Effector memory CD8-positive, alpha-beta T cell (primary cell): ENCODE measurements around the gene FBXO28.
A peak's percentile ranks its signal among the peaks of the same experiment; 100 is the strongest.

Experiments
- ATAC-seq: fragments of 150-1000 bp; cut with Tn5 transposase; replicated peaks from 2 replicates; pipeline ENCODE4 v1.10.0; 2021; ENCODE audit warnings: mild to moderate bottlenecking, moderate library complexity
- DNase-seq, 3 experiments: peaks; one replicate each; pipeline ENCODE4 v3.0.0; 2021
- H3K27ac Mint-ChIP-seq, 2 donors: one replicate each; pipeline ENCODE4 v1.8.0; 2022; ENCODE audit warnings: mild to moderate bottlenecking in 2 of 2, mixed read lengths in 2 of 2, moderate library complexity in 2 of 2
- H3K27me3 Mint-ChIP-seq, 2 donors: one replicate each; pipeline ENCODE4 v1.8.0; 2022; ENCODE audit warnings: mixed read lengths in 2 of 2
- H3K36me3 Mint-ChIP-seq: one replicate; pipeline ENCODE4 v1.8.0; 2022; ENCODE audit warnings: mild to moderate bottlenecking, moderate library complexity, mixed read lengths; ENCODE audit not compliant: insufficient read depth
- H3K4me1 Mint-ChIP-seq, 2 donors: one replicate each; pipeline ENCODE4 v1.8.0; 2022; ENCODE audit warnings: low read depth in 2 of 2, mixed read lengths in 2 of 2
- H3K4me3 Mint-ChIP-seq, 2 donors: one replicate each; pipeline ENCODE4 v1.8.0; 2022; ENCODE audit warnings: mild to moderate bottlenecking in 2 of 2, mixed read lengths in 2 of 2, moderate library complexity in 2 of 2
- H3K9me3 Mint-ChIP-seq, 2 donors: one replicate each; pipeline ENCODE4 v1.8.0; 2022; ENCODE audit warnings: mixed read lengths in 2 of 2

Gene FBXO28

DNA sequence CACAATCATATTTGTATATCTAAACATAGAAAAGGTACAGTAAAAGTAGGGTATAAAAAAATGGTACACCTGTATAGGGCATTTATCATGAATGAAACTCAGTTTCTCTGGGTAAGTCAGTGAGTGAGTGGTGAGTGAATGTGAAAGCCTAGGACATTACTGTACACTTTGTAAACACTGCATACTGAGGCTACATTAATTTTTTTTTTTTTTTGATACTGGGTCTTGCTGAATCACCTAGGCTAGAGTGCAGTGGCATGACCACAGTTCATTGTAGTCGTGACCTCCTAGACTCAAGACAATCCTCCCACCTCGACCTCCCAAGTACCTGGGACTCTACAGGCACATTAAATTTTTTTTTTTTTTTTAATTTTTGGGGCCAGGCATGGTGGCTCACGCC lies 27.8 kb downstream of the FBXO28 start:
- H3K36me3 Mint-ChIP-seq = peaks cover 65% of the 10 kb centered on the region
- ATAC-seq = no peak

DNA sequence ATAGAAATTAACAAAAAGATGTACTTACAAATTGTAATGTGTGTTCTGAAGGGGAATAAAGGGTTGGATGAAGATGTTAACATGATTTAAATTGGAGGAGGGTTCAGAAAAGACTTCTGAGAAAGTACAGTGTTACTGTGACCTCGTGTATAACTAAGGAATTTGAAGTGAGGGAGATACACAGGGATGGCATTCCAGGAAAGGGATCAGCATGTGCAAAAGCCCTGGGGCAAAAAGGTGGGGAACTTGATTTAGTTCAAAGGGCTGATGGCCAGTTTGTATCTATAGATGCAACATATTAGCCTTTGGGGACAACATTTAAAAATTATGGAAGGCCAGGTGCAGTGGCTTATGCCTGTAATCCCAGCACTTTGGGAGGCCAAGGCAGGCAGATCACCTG lies 35.8 kb downstream of the FBXO28 start:
- Mint-ChIP-seq H3K4me3 (no peak overlapping the region), H3K27ac (peak overlapping the region in 1 of 2 donors; percentile 22), H3K4me1 (peaks cover 4 to 9% of the 10 kb centered on the region in 2 donors), H3K36me3 (peaks cover 17% of the 10 kb centered on the region), H3K9me3 (no peaks in the 10 kb centered on the region), H3K27me3 (no peaks in the 10 kb centered on the region)
- ATAC-seq (no peak), DNase-seq (no peak)

More for the DNA sequence above, 27.8 kb downstream of the FBXO28 start:
- DNase-seq = no peak
- H3K27ac Mint-ChIP-seq = no peak overlapping the region
- H3K9me3 Mint-ChIP-seq = no peaks in the 10 kb centered on the region
- no peaks in the 10 kb centered on the region for H3K4me1 Mint-ChIP-seq
- no peak overlapping the region for H3K4me3 Mint-ChIP-seq
- no peaks in the 10 kb centered on the region for H3K27me3 Mint-ChIP-seq

DNA sequence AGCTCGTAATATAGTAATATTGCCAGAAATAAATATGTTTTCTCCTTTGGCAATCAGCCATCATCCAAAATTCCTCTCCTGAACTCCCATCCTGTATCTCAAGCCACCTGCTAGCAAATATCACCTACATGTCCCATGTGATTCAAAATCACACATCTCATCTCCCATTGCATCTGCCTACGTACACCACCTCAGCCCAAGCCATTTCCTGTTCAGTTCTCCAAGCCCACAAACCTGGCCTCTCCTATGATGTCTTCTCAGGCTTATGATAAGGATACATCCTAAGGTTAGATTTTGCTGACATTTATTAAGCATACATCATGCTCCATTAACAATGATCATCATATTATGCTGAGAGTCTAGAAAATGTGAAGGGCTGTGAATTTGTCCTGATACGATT lies 37.2 kb downstream of the FBXO28 start:
- H3K36me3 Mint-ChIP-seq = peaks cover 13% of the 10 kb centered on the region
- no peak for ATAC-seq
- H3K27ac Mint-ChIP-seq = peak overlapping the region; percentile 1 to 44
- no peak for DNase-seq
- peaks cover 4 to 9% of the 10 kb centered on the region in 2 donors for H3K4me1 Mint-ChIP-seq
- no peak overlapping the region for H3K4me3 Mint-ChIP-seq
- no peaks in the 10 kb centered on the region for H3K27me3 Mint-ChIP-seq
- no peaks in the 10 kb centered on the region for H3K9me3 Mint-ChIP-seq

DNA sequence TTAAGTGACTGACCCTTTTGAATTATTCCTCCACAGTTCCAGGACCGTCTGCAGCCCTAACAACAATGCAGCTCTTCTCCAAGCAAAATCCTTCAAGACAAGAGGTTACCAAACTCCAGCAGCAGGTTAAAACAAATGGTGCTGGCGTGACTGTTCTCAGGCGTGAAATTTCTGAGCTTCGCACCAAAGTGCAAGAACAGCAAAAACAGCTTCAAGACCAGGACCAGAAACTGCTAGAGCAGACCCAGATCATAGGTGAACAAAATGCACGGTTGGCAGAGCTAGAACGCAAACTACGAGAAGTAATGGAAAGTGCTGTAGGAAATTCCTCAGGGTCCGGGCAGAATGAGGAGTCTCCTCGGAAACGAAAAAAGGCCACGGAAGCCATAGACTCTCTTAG lies 43.4 kb downstream of the FBXO28 start:
- ATAC-seq (no peak), DNase-seq (no peak)
- Mint-ChIP-seq H3K4me1 (no peaks in the 10 kb centered on the region), H3K4me3 (no peak overlapping the region), H3K27ac (no peak overlapping the region), H3K36me3 (peaks cover 44% of the 10 kb centered on the region), H3K27me3 (no peaks in the 10 kb centered on the region), H3K9me3 (no peaks in the 10 kb centered on the region)

DNA sequence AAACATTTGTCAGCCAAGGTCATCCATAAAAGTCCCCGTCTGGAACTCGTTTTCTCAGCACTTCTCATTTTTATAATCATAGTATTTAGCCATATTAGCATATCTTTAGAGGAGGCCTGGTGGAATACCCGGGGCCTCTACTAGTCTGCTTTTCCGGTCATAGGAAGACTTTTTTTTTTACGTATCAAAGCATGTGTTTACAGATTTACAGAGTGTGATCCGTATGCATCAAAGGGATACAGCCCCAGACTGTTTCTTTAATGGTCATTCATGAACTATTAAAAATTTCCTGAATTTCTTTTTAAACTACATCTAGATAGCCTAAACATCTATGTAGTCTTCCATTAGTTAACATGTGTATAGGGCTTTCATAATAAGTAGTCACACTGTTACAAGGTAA lies 45.6 kb downstream of the FBXO28 start:
- ATAC-seq (no peak), DNase-seq (no peak)
- H3K9me3 Mint-ChIP-seq = no peaks in the 10 kb centered on the region
- H3K27ac Mint-ChIP-seq = no peak overlapping the region
- H3K4me1 Mint-ChIP-seq = no peaks in the 10 kb centered on the region
- no peaks in the 10 kb centered on the region for H3K27me3 Mint-ChIP-seq
- H3K36me3 Mint-ChIP-seq = peaks cover 36% of the 10 kb centered on the region
- H3K4me3 Mint-ChIP-seq = no peak overlapping the region

DNA sequence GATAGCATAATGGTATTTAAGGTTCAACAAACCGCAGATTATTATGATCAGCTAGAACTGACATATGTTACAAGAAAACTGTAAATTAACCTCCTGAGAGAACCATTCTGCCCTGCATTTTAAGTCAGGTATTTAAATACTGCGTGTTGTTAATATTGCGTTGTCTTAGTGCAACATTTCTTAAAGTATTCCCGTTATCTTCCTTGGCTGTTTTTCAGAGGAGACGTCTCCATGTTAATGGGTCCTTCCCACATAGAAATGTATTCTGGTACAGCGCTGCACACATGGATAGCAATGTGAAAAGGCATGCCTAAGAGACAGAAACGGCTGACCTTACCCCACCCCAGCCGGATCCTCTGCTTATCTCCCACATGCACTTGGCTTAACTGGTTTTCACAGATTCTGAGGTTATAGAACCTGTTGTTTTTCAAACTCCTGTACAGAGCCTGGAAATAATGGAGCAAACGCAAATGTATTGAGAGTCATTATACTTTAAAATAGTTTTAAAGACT lies 46.3 kb downstream of the FBXO28 start:
- Mint-ChIP-seq H3K4me1 (no peaks in the 10 kb centered on the region), H3K36me3 (peaks cover 32% of the 10 kb centered on the region), H3K4me3 (no peak overlapping the region), H3K9me3 (no peaks in the 10 kb centered on the region), H3K27ac (no peak overlapping the region), H3K27me3 (no peaks in the 10 kb centered on the region)
- ATAC-seq = no peak
- DNase-seq = no peak

DNA sequence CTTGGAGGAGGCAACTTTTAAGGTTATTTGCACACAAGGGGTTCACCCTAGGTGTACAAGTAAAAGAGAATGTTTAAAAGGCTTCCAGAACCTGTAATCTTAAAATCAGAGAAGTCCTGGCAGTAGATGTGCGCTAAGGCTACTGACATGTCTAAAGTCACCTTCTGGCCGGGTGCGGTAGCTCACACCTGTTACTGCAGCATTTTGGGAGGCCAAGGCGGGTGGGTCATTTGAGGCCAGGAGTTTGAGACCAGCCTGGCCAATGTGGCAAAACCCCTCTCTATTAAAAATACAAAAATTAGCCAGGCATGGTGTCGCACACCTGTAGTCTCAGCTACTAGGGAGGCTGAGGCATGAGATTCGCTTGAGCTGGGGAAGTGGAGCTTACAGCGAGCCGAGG lies 48.9 kb downstream of the FBXO28 start:
- no peak for DNase-seq
- peaks cover 19% of the 10 kb centered on the region for H3K36me3 Mint-ChIP-seq
- H3K9me3 Mint-ChIP-seq = no peaks in the 10 kb centered on the region
- H3K4me1 Mint-ChIP-seq = no peaks in the 10 kb centered on the region
- H3K27me3 Mint-ChIP-seq = no peaks in the 10 kb centered on the region
- no peak overlapping the region for H3K27ac Mint-ChIP-seq
- ATAC-seq = no peak
- H3K4me3 Mint-ChIP-seq = no peak overlapping the region

DNA sequence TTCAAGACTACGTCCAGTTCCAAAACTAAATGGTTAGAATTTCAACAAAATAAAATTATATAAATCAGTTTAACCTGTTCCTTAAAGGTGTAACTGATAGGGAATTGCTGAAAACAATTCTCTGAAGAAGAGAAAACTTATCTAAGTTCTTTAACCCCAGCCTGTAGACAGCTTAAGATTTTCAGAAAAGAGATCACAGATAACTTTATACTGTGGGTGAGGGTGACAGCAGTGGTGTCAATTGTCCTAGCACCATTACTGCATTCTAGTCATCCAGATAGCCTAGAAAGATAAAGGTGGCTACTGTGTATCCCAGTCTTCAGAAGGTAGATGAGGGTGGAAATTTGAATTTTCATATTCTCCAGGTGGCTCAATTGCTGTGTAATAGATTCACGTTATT lies 49.4 kb downstream of the FBXO28 start:
- H3K4me1 Mint-ChIP-seq = no peaks in the 10 kb centered on the region
- no peak overlapping the region for H3K4me3 Mint-ChIP-seq
- no peaks in the 10 kb centered on the region for H3K27me3 Mint-ChIP-seq
- DNase-seq (no peak), ATAC-seq (no peak)
- no peak overlapping the region for H3K27ac Mint-ChIP-seq
- H3K9me3 Mint-ChIP-seq = no peaks in the 10 kb centered on the region
- peaks cover 15% of the 10 kb centered on the region for H3K36me3 Mint-ChIP-seq

DNA sequence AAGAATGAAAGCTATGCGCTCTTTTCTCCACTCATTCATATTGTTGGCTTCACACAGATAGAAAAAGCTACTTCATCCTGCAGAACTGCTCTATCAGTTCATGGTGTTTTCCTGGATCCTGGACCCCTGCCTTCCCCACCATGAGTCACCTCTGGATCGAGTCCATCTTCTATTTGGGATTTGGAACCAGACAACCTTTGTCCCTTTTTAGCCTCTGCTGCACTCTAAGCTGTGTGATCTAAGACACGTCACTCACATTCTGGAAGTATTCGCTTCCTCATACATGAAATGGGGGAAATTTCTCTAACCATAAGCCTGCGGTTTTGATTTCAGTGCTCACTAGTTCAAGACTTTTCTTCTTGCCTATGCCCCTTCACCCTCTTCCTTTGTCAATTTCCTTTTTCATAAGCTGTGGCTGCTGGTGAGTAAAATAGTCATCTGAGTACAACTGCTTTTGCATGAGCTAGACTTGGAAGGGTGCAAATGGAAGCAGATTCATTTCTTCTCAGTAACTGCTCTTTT lies 55.0 kb downstream of the FBXO28 start:
- Mint-ChIP-seq H3K9me3 (no peaks in the 10 kb centered on the region), H3K36me3 (peaks cover 5% of the 10 kb centered on the region), H3K4me3 (peak overlapping the region in 1 of 2 donors; percentile 7), H3K27me3 (no peaks in the 10 kb centered on the region), H3K27ac (peak overlapping the region; percentile 22 to 39), H3K4me1 (peaks cover 16 to 20% of the 10 kb centered on the region in 2 donors)
- DNase-seq (no peak), ATAC-seq (peak; percentile 90)

DNA sequence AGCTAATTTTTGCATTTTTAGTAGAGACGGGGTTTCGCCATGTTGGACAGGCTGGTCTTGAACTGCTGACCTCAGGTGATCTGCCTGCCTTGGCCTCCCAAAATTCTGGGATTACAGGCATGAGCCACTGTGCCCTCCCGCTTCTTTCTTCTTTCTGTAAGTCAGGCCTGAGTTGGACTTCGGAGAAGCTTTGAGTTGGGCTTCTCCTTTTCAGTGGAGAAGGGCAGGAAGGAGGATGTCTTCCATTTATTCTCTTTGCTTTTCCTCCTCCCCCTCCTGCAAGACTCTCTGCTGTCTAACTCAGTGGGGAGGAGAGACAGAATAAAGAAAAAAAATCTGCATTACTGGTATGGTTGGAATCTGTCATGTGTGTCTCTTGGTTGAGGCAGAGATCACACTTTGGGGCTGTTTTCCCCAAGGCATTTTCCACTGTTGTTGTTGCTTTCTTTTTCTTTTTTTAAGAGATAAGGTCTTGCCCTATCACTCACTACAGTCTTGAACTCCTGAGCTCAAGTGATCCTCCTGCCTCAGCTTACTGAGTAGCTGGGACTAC lies 55.9 kb downstream of the FBXO28 start:
- Mint-ChIP-seq H3K4me1 (peaks cover 16 to 20% of the 10 kb centered on the region in 2 donors), H3K9me3 (no peaks in the 10 kb centered on the region), H3K4me3 (peak overlapping the region in 1 of 2 donors; percentile 14), H3K27ac (peak overlapping the region; percentile 39 to 41), H3K27me3 (no peaks in the 10 kb centered on the region), H3K36me3 (peaks cover 5% of the 10 kb centered on the region)
- no peak for ATAC-seq
- DNase-seq = no peak

DNA sequence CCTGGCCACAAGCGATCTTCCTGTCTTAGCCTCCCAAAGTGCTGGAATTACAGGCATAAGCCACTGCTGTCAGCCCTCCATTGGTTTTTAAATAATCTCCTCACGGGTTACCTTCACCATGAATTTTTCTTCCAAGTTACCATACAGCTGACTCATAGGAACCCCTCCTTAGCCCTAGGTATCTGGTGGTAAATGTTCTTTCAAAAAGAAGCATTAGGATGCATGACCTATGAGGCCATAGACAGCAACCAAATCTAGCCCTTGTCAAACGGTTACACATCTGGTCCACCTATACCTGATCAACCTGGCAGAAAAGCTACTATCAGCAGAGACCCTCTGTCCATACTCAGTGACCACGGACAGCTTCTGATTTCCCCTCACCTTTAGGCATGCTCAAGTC lies 56.4 kb downstream of the FBXO28 start:
- Mint-ChIP-seq H3K36me3 (peaks cover 5% of the 10 kb centered on the region), H3K4me1 (peaks cover 16 to 20% of the 10 kb centered on the region in 2 donors), H3K9me3 (no peaks in the 10 kb centered on the region), H3K27ac (no peak overlapping the region), H3K4me3 (peak overlapping the region in 1 of 2 donors; percentile 14), H3K27me3 (no peaks in the 10 kb centered on the region)
- DNase-seq (no peak), ATAC-seq (no peak)

DNA sequence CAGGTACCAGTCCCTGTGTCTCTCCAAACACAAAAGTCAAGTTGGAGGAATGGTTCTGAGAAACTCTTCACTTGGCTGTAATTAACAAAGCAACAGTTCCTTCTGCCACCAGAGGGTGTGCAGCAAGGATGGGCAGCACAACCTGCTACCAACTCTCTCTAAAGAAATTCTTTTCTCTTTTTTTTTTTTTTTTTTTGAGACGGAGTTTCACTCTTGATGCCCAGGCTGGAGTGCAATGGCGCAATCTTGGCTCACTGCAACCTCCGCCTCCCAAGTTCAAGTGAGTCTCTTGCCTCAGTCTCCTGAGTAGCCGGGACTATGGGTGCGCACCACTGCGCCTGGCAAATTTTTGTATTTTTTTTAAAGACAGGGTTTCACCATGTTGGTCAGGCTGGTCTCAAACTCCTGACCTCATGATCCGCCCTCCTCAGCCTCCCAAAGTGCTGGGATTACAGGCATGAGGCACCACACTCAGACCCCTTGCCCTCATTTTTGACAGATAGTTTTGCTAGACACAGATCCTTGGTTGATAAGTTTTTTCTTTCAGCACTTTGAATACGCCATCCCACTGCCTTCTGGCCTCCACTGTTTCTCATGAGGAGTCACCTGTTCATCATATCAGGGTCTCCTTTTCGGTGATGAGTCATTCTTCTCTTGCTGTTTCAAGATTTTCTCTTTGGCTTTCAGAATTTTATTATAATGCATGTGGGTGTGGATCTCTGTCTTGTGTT lies 57.0 kb downstream of the FBXO28 start:
- no peaks in the 10 kb centered on the region for H3K27me3 Mint-ChIP-seq
- no peaks in the 10 kb centered on the region for H3K9me3 Mint-ChIP-seq
- ATAC-seq = peak; percentile 51
- peak in 2 of 3 experiments; percentile 11 to 20 for DNase-seq
- peaks cover 16 to 20% of the 10 kb centered on the region in 2 donors for H3K4me1 Mint-ChIP-seq
- H3K27ac Mint-ChIP-seq = no peak overlapping the region
- peaks cover 5% of the 10 kb centered on the region for H3K36me3 Mint-ChIP-seq
- peak overlapping the region in 1 of 2 donors; percentile 14 for H3K4me3 Mint-ChIP-seq

DNA sequence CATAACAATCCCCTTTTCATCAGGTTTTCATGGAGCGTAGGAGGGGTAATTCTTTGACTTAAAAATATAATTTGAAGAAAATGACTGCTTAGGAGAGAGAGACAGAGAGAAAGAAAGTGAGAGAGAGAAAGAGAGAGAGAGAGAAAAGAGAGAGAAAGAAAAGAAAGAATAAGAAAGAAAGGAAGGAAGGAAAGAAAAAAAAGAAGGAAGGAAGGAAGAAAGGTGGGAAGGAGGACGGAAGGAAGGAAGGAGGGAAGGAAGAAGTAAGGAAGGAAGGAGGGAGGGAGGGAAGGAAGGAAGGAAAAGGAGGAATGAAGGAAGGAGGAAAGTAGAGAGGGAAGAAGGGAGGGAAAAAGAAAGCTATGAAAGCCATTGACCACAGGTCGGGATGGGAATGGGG lies 58.3 kb downstream of the FBXO28 start:
- Mint-ChIP-seq H3K4me1 (peaks cover 16 to 20% of the 10 kb centered on the region in 2 donors), H3K36me3 (peaks cover 3% of the 10 kb centered on the region), H3K27ac (no peak overlapping the region), H3K9me3 (no peaks in the 10 kb centered on the region), H3K4me3 (no peak overlapping the region), H3K27me3 (no peaks in the 10 kb centered on the region)
- ATAC-seq (no peak), DNase-seq (no peak)

DNA sequence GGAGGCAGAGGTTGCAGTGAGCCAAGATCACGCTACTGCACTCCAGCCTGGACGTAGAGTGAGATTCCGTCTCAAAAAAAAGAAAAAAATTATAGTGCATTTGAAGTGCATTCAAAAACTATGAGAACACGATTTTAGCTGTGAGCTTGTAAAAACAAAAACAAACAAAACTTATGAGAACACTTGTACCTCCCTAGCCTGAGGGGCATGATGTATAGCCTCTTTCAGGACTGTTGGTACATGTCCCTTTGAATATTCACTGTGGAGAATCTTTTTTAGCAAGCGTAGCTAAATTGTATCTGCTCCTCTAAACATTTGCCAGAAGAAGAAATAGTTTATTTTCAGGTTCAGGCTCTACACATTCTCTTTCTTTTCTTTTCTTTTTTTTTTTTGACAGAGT lies 59.6 kb downstream of the FBXO28 start:
- ATAC-seq (no peak), DNase-seq (no peak)
- H3K4me1 Mint-ChIP-seq = peaks cover 16 to 20% of the 10 kb centered on the region in 2 donors
- H3K4me3 Mint-ChIP-seq = no peak overlapping the region
- no peaks in the 10 kb centered on the region for H3K9me3 Mint-ChIP-seq
- H3K36me3 Mint-ChIP-seq = peaks cover 3% of the 10 kb centered on the region
- no peaks in the 10 kb centered on the region for H3K27me3 Mint-ChIP-seq
- H3K27ac Mint-ChIP-seq = no peak overlapping the region
